Chondrocyte (in vitro differentiated cells): ENCODE data around the gene PIK3CD. TPM values are rescaled to one million over a fixed set of nuclear protein-coding genes. Genes with fewer than 3 reads are reported as not detected.
A peak's percentile ranks its signal among the peaks of the same experiment; 100 is the strongest.

Experiments
- DNase-seq: peaks from one replicate; pipeline ENCODE4 v3.0.0; 2021; ENCODE audit warnings: mixed read lengths, low spot score
- H3K27ac Mint-ChIP-seq: one replicate; pipeline ENCODE4 v1.8.0; 2021; ENCODE audit warnings: mild to moderate bottlenecking, moderate library complexity, mixed read lengths; ENCODE audit not compliant: unreplicated experiment
- H3K27me3 Mint-ChIP-seq: 2 replicates; pipeline ENCODE4 v1.8.0; 2021; ENCODE audit warnings: low read depth, mixed read lengths
- H3K36me3 Mint-ChIP-seq: 2 replicates; pipeline ENCODE4 v1.8.0; 2021; ENCODE audit warnings: low read depth, mixed read lengths
- H3K4me1 Mint-ChIP-seq: 2 replicates; pipeline ENCODE4 v1.8.0; 2021; ENCODE audit warnings: low read depth, mild to moderate bottlenecking, mixed read lengths
- H3K4me3 Mint-ChIP-seq: one replicate; pipeline ENCODE4 v1.8.0; 2021; ENCODE audit warnings: mild to moderate bottlenecking, moderate library complexity, mixed read lengths; ENCODE audit not compliant: unreplicated experiment
- H3K9me3 Mint-ChIP-seq: 2 replicates; pipeline ENCODE4 v1.8.0; 2021; ENCODE audit warnings: low read depth, mixed read lengths
- CTCF ChIP-seq: fragments of 200-600 bp; sonication (generic); IDR thresholded peaks from 2 replicates; pipeline ENCODE4 v1.5.0; 2021; ENCODE audit warnings: antibody characterized with exemption, mild to moderate bottlenecking, moderate library complexity
- long read RNA-seq: library from polyadenylated mRNA; stranded (forward); transcript quantifications from one replicate; pipeline ENCODE4 v2.0.0, GENCODE V29; 2021
- total RNA-seq: library from RNA; stranded (reverse); gene quantifications from 3 replicates; pipeline ENCODE4 v1.2.1, GENCODE V29; 2021

Gene PIK3CD
- 2.9 to 4.5 TPM (median 4.3 TPM) in 3 replicates for total RNA-seq
- long read RNA-seq, partial matches to known transcripts, result 3 of 8 reads
- long read RNA-seq, other reads (novel, unspliced or antisense), result 5 of 8 reads

DNA sequence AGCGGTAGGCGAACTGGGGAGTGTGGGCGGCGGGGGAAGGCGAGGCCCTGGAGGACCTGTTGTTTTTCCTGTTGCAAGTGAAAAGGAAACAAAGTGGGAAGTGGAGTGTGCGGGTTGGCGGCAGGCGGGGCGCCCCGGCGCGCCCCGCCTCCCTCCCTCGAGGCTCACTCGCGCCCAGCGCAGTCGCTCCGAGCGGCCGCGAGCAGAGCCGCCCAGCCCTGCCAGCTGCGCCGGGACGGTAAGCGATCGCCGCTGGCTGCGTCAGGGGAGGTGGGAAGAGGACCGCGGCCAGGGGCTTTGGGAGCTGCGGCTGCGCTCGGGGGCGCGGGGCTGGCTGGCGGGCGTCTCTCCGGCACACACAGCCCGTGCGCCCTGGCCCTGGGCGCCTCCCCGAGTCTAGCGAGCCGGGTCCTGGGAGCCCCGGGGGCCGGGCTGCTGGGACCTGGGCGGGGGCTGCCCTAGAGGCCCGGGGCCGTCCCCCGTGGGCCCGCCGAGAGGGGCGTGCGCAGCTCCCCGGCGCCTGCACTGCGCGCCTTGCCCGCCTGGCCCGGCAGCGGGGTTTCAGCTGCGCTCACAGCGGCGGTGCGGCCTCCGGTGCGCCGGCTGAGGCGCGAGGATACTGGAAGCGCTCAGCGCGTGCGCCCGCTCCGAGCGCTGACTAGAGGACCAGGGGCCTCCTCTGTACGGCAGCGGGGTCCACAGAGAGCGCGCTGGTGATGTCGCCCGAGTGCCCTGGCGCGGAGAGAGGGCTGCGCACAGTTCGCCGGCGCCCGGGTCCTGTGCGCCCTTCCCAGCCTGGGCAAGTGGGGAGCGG lies at the start of gene PIK3CD:
PIK3CD (plus strand) TSS at position 167 of the 814 bp plus-strand sequence. CDS start 58,725 bp downstream, outside the sequence.
- H3K27ac Mint-ChIP-seq, result no peak within 1 kb of the TSS

DNA sequence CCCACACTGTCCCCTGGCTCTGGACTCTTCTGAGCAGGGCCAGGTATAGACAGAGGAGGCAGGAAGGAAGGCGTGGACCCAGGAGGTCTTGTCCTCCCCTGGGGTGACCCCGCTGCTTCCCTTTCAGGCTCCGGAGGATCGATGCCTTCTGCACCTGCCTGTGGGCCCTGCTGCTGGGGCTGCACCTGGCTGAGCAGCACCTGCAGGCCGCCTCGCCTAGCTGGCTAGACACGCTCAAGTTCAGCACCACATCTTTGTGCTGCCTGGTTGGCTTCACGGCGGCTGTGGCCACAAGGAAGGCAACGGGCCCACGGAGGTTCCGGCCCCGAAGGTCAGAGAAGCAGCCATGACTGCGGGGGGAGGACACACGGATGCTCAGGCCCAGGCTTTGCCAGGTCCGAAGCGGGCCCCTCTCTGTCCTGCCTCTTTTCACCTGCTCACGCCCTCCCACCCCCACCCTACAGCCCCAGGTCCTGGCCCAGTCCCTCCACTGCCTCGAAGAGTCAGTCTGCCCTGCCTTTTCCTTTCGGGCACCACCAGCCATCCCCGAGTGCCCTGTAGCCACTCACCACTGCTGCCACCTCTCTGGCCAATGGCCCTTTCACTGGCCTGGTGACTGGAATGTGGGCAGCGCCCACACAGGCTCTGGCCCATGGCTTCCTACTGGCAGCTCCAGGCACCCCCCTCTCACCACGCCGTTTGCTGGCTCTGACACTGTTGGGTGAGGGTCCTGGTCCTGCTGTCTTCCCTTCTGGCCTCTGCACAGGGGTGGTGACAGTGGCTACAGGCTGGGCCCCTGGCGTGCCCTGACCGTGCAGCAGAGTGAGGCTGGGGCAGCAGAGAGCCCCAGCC lies 49.4 kb upstream of the PIK3CD start:
- TF ChIP-seq CTCF, result no peak
- no peaks in the 10 kb centered on the region for H3K9me3 Mint-ChIP-seq
- peaks cover 4% of the 10 kb centered on the region for H3K36me3 Mint-ChIP-seq
- H3K27ac Mint-ChIP-seq, result no peak overlapping the region
- H3K4me3 Mint-ChIP-seq, result no peak overlapping the region
- H3K4me1 Mint-ChIP-seq, result no peaks in the 10 kb centered on the region
- no peak for DNase-seq
- no peaks in the 10 kb centered on the region for H3K27me3 Mint-ChIP-seq

More for the DNA sequence above, at the start of gene PIK3CD:
- H3K4me1 Mint-ChIP-seq, result peaks cover 5% of the 10 kb centered on the region
- TF ChIP-seq CTCF, result peak; percentile 23
- H3K27me3 Mint-ChIP-seq, result peaks cover 22% of the 10 kb centered on the region
- H3K9me3 Mint-ChIP-seq, result no peaks in the 10 kb centered on the region
- H3K4me3 Mint-ChIP-seq, result peak within 1 kb of the TSS; percentile 77
- DNase-seq, result no peak
- no peaks in the 10 kb centered on the region for H3K36me3 Mint-ChIP-seq

DNA sequence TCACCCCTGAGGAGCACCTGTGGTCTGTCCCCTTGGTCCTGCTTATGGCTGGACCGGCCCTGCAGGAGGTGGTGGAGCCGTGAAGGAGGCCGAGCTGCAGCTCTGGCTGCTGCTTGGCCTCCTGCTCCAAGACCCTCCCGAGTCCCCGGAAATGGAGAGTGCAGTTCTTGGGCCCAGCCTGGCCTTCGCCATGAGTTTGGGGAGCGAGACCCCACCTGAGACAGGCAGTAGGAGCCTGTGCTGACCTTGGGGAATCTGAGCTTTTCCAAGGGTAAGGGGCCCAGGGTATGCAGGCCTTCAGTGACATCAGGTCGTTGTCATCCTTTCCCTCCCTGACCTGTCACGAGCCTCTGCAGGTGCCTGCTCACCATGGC lies 48.8 kb upstream of the PIK3CD start:
- H3K4me3 Mint-ChIP-seq, result no peak overlapping the region
- no peaks in the 10 kb centered on the region for H3K9me3 Mint-ChIP-seq
- no peak for TF ChIP-seq CTCF
- H3K27ac Mint-ChIP-seq, result no peak overlapping the region
- H3K36me3 Mint-ChIP-seq, result peaks cover 4% of the 10 kb centered on the region
- DNase-seq, result no peak
- no peaks in the 10 kb centered on the region for H3K27me3 Mint-ChIP-seq
- no peaks in the 10 kb centered on the region for H3K4me1 Mint-ChIP-seq

- no peaks in the 10 kb centered on the region for H3K4me1 Mint-ChIP-seq
- peaks cover 2% of the 10 kb centered on the region for H3K36me3 Mint-ChIP-seq
- no peaks in the 10 kb centered on the region for H3K27me3 Mint-ChIP-seq
- DNase-seq, result no peak
- H3K9me3 Mint-ChIP-seq, result no peaks in the 10 kb centered on the region
- no peak overlapping the region for H3K4me3 Mint-ChIP-seq
- no peak for TF ChIP-seq CTCF
- H3K27ac Mint-ChIP-seq, result no peak overlapping the region
Measured at GRCh38 chr1:9603307-9603706, 48.2 kb upstream of the PIK3CD start.
